Measurements from ENCODE around the gene PAQR5.

DNA sequence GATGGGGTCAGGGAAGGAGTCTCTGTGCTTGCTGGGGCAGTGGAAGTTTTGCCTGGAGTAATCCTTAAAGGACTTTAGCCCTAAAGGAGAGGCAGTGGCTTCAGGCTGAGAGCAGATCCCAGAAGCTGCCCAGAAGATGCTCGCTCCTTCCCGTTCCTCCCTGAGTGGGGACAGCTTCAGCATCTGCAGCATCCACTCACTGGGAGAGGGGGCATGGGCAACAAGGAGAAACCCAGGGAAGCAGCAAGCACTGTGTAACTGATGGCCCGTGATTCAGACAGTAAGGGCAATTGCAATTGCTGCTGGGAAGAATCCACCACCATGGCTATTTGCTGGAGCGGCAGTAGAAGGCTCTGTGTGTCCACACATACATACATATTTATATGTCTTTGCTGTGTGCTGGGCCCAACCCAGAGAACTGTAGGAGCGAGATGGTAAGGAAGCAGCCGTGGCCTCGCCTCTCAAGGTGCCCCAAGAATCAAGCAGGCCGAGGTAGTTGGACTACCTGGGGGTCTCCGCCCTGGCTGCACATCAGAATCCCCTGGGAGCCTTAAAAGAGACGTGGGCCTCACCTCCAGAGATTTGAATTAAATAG lies 5.8 kb upstream of the PAQR5 start:
- no peak for TF ChIP-seq POLR2AphosphoS5 (IDR thresholded peaks at IDR 0.05; ENCODE audit: borderline replicate concordance, low read depth, low read length)
- no peak for TF ChIP-seq EZH2 (IDR thresholded peaks at IDR 0.05)
- TF ChIP-seq FOXP2 (optimal IDR thresholded peaks at IDR 0.05; ENCODE audit: control extremely low read depth, extremely low read length, insufficient read depth), result no peak

All from SK-N-MC (cell line).